ENCODE results near the gene GAD1.

Gene GAD1

DNA sequence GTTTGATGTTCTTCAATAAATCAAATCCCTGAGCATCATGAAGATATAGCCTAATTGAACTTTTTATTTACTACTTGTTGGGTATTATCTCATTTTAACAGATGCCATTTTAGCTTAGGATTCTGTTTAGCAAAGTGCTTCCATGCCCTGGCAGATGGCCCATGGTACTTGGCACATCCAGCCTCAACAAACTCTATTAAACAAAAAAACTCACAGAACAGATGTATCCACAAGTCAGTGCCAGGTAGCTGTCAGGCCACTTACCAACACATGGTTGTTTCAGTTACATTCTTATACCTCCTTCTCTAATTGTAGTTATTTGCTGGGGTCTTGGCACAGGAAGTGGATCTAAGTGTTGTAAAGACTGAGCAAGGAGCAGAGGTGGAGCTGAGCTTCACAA lies 29.6 kb downstream of the GAD1 start:
- DNase-seq (ENCODE audit: low read depth) = no peak

DNA sequence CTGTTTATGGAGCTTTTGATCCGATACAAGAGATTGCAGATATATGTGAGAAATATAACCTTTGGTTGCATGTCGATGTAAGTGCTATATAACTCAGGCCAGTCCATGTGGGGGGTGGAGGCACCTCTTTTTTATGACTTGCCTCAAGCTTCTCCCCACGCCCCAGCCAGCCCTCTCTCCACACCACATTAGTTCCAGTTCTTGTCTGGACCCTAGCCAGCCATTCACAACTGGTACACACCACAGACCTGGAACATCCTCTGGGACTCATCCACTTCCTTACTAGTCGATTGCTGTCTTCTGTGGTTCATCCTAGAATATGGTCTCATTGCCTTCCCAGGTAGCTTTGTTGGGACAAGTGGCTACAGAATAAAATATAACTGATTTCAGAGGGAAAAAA lies 31.0 kb downstream of the GAD1 start:
- DNase-seq (ENCODE audit: low read depth) = no peak

DNA sequence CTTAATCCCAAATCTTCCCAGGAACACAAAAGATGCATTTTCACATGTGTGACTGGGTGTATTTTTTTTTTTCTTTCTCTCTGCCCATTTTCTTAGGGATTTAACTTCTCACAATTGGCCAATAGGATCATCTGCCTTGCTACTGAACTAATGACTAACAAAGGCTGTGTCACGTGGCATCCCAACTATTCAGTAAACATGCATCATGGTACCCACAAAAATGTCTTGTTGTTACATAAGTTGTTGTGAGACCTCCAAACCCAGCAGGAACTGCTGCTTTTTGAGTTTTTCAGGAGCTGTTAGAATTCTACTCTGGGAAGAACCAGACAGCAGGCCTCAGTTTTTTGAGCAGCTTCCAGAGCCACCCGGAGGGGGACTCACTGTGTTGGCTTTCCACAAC lies 31.9 kb downstream of the GAD1 start:
- no peak for DNase-seq (ENCODE audit: low read depth)

DNA sequence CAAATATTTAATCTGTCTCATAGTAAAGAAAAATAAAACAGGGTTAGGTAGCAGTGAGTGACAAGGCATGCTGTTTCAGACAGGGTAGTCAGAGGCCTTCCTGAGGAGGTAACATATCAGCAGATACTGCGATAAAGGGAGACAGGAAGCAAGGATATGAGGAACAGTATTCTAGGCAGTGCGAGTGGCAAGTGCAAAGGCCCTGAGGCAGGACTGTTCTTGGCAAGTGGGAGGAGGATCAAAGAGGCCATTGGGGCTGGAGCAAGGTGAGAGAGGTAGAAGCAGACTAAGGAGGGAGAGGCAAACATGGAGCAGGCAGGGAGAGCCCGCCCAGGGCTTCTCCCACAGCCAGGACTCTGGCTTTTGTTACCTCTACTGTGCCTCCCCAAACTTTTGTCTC lies 33.6 kb downstream of the GAD1 start:
- DNase-seq (ENCODE audit: low read depth) = no peak

DNA sequence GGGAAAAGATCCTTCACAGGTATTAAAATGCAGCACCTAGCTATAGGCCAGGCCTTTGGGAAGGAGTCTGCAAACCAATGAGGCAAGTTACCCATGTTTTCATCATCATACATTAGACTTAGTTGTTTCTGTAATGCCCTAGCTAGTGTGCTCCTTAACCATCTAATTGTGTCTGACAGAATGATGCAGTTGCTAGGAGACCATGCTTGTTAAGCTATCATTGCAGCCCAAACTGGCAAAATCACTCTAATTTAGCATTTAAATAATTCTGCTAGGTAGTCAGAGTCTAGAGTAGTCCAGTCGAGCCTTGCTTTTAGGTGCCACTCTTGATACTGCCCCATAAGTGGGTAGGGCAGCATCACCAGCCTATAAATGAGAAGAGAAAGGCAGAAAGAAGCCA lies 34.9 kb downstream of the GAD1 start:
- no peak for DNase-seq (ENCODE audit: low read depth)

DNA sequence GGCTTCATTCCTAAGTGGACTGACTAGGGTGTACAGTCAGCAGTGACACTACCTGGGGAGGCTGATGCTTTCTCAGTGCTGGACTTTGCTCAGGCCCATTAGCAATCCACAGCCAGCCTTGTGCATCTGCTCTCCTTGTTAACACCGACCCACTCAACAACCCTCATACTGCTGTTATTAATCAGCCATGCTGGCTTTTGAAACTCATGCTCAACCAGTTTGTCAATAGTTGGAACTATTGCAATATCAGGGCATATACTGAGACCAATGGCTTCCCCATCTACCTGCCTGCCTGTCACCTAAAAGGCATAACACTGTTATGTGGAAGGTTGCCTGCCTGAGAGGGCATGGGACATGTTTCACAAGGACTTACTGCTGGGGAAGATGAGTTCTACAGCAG lies 39.4 kb downstream of the GAD1 start:
- no peak for DNase-seq (ENCODE audit: low read depth)

DNA sequence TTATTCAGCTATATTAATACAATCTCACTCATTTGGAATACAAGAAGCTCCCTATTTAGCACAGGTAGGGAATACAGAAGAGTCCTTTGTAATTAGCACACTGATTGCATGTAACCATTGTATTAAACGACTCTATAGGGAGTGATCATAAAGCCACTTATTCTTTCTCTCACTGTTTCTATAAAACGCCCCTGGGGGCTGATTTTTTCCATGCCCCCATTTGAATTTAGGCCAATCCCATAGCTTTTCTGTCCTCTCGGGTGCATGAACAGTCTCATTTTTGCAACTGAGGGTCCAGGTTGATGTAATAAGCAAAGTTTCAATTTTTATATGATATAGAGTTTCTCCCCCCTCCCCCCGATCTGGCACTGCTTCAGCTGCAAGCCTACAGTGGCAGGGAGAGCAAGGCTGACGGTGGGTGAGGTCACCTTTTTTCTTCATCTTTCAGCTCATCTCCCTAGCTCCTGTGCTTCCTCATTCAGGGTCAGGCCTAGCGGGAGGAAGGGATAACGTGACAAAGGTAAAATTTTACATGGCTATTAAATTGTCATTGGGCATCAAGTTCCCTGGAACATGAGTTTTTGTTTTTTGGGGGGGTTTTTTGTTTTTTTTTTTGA lies 45.7 kb downstream of the GAD1 start:
- DNase-seq (ENCODE audit: low read depth) = no peak

DNA sequence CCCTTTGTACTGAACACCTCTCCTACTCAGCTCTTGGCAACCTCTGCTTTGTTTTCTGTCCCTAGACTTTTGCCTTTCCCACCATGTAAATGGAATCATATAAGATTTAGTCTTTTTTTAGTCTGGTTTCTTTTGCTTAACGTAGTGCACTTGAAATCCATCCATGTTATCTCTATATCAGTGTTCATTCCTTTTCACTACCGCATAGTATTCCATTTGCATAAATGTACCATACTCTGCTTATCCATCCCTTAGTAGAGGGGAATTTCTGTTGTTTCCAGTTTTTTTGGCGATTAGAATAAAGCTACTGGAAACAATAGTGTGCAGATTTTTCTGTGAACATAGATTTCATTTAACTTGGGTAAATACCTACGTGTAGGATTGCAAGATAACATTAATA lies 46.4 kb downstream of the GAD1 start:
- DNase-seq (ENCODE audit: low read depth) = no peak

DNA sequence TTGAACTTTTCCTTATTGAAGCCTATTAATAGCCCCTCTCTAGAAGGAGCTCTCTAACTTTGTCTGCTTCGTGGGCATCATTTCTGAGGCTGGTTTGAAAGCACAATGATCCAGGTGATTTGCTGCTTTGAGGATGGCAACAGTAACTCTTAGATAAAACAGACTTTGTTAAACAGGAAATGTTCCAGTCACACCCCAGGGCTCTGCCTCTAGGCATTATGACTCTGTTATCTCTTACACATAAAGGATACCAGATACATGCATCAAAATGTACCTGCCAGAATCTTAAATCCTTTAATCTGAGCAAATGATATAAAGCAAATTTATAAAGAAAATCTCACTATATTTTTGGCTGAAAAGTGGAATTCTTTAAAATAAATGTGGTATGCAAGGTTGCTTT lies 52.3 kb downstream of the GAD1 start:
- no peak for DNase-seq (ENCODE audit: low read depth)

DNA sequence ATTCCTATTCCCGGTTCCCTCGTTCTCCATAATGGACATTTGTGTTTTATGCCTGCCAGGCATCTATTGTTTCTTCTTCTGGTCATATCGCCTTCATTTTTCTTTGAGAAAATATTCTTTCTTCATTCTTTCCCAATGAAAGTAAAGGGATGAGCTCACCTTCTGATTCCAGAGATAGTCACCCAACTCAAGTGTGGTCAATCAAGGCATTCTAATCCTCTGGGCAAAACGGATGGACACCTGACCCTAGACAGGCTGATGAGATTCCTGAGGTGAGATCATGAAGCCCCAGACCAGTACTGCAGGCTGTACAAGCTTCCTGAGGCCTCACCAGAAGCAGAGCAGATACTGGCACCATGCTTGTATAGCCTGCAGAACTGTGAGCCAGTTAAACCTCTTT lies 52.8 kb downstream of the GAD1 start:
- DNase-seq (ENCODE audit: low read depth) = no peak

DNA sequence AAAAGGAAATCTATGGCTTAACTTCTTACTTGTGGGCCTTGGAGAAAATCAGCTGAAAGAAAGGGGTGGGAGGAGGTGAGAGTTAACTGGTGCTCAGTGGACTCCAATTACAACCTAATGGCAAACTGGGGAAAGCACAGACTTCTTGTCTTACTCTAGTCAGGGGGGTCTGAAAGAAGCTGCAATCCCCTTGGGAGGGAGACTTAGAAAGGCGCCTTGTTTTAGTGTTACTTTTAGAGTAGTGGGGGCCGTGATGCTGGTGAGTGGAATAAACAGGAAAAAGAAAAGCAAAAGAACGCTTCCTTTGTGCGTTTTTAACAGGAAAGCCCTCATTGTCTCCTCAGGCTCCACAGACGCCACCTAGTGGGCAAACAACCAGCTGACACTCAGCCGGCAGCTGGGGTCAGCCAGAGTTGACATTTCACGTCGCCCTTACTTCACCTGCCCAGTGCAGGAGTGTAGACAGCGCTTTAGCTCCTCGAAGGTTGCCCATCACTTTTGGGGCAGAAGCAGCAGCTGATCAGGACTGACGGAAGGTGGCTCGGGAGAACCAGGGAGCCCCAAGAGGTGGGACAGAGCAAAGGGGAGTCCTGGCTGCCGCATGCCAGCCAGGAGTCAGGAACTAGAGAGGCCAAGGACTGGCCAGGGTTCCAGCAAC lies 56.5 kb downstream of the GAD1 start:
- peak; percentile 53 for DNase-seq (ENCODE audit: low read depth)

DNA sequence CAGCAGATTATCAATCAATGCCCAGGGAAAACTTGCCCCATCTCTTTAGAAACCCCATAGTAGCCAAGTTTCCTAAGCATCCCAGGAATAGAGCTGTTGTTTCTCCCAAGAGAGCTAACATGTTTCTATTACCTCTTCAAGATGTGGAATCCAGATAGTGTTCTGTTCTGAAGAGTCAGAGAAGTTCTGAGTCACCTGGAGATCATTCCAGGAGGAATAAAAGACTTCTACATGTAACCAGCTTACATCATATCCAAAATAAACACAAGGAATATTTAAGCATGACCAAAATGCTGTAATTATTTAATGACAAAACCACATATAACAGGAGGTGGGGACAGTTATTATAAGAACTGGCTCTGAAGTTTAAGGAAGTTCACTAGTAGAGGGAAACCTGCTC lies 61.4 kb downstream of the GAD1 start:
- no peak for DNase-seq (ENCODE audit: low read depth)

DNA sequence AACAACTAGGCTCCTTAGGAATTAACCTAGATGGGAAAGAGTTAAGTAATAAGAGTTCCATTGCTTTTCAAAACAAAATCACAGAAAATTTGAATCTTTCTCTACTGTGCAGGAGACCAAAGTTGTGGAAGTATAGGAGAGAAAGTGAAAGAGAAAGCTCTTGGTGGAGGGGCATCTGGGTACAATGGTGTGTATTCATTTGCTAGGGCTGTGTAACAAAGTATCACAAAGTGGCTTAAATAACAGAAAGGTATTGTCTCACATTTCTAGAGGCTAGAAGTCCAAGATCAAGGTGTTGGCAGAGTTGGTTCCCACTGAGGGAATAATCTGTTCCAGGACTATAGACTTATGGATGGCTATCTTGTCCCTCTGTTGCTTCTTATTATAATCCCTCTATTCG lies 61.8 kb downstream of the GAD1 start:
- no peak for DNase-seq (ENCODE audit: low read depth)

DNA sequence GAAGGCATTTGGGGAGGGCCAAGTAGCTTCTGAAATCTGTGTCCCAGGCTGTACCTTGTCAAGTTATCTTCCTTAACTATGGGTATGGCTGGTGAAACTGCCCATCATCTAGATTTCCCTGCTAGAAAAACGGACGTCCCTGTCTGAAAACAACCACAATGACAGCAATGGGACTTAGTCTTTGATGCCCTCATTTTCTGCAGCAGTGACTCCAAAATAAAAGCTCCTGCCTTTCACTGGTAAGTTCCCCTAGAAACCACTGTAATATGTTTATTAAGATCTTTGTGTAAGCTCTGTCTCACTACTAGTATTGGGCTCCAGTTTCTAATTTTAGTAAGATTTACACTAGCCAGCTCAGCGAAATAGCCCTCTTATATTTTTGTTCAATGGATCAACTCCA lies 65.2 kb downstream of the GAD1 start:
- no peak for DNase-seq (ENCODE audit: low read depth)

DNA sequence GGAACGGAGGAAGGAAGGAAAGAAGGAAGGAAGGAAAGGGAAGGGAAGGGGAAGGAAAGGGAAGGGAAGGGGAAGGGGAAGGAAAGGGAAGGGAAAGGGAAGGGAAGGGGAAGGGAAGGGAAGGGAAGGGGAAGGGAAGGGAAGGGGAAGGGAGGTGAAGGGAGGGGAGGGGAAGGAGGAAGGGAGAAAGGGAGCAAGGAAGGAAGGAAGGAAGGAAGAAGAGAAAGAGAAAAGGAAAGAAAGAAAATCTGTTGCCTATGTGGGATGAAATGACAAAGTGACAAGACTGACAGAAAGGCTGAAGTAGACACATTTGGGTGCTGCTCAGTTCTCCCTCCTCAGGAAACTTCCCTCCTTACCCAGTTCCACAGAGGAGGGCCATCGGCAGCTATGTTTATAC lies 66.1 kb downstream of the GAD1 start:
- no peak for DNase-seq (ENCODE audit: low read depth)

DNA sequence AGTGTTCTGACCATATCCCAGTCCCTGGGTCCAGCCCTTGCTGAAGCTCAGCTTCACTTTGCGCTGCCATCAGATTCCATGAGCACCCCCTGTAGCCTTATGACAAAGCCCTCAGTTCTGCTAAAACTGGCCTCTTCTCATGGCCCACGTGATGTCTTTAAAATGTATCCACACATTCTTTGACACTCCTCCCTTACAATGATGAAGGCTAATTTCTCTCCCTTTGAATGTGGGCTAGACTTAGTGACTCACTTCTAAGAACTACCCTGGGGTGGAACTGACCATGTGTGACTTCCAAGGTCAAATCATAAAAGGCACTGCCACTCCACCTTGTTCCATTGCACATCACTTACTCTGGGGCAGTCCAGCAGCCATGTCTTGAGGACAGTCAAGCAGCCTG lies 67.0 kb downstream of the GAD1 start:
- DNase-seq (ENCODE audit: low read depth) = no peak

DNA sequence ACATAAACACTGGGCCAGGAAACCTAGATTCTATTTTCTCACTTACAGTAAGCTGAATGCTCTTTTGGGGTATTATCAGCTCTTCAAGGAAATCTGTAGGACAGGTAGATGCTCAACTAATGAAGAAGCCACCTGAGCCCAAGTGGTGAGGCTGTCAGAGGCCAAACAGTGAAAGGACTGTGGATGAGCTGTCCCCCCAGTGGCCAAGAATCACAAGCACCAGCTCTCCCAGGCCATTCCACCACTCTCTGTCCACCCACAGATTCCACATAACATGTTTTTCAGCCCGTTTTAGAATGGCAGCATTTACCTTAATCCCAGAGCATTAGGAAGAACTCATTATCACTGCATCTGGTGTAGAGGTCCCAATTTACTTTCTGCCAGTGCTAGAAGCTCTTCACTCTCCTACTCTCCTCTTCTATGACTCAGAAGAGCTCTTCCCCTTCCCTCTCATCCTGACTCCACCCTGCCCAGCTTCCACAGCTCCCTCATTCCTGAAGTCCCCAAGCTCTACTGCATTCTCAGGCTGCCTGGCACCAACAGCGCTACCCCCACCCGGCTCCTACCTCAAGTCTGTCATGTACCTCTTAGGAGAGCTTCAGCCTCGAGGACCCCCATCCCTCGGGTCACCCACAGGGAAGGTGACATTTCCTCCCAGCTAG lies 68.6 kb downstream of the GAD1 start:
- DNase-seq (ENCODE audit: low read depth) = no peak

DNA sequence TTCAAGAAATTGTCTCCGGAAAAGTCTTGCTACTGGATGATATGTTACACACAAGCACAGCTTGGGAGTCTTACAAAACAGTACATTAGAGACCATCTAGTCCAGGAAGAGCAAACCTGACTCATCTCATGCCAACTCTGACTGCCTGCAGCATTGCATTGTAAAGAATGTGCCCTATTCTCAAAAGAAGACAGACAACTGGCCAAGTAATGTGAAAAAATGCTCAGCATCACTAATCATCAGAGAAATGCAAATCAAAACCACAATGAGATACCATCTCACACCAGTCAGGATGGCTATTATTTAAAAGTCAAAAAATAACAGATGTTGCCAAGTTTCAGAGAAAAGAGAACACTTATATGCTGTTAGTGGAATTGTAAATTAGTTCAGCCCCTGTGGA lies 69.7 kb downstream of the GAD1 start:
- DNase-seq (ENCODE audit: low read depth) = no peak

DNA sequence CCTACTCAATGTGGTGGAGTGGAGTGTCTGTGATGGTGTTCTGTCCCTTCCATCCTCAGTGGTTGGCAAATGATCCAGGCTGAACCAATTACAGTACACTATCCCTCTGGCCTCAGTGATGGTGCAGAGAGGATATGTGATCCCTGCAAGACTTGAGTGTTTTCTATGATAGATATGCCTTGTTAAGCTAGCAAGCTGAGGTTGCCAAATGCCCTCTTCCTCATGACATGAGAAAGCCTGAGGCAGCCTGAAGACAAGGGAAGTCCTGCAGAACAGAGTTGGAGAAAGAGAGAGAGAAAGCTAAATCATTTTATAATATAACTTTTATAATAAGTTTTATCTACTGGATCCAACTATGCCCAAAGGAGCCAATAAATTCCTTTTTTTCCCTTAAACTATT lies 70.8 kb downstream of the GAD1 start:
- DNase-seq (ENCODE audit: low read depth) = no peak

DNA sequence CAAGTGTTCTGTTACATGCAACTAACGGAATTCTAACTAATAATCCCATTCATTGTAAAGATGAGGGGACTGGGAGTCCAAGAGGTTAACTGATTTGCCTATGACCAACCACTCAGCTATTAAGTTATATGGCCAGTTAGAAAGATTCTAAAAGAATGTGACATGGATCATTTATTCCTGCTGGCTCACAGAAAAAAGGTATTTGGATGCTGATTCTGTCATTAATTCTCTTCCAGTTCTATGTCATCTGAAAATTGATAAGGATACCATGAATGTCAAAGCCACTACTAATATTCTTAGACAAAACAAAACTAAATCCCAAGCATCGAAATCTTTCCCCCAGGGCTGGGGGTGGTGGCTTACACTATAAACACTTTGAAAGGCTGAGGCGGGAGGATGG lies 71.2 kb downstream of the GAD1 start:
- DNase-seq (ENCODE audit: low read depth) = no peak

DNA sequence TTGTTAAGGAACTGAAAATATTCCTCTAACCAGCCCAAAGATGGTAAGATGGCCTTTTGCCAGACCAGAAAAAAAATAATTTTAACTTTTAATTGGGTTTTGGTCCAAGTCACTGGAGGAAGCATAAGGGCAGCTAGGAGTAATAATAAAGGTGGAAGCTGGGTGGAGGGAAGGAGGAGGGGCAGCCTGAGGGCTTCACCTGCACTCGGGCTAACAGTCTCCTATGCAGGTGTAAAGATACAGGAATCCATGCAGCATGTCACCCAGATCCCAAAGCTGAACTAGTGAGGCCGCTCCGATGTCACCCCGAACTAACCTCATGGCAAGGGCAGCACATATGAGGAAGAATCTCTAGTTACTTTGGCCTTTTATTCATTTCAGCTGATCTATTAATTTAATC lies 75.2 kb downstream of the GAD1 start:
- no peak for DNase-seq (ENCODE audit: low read depth)

DNA sequence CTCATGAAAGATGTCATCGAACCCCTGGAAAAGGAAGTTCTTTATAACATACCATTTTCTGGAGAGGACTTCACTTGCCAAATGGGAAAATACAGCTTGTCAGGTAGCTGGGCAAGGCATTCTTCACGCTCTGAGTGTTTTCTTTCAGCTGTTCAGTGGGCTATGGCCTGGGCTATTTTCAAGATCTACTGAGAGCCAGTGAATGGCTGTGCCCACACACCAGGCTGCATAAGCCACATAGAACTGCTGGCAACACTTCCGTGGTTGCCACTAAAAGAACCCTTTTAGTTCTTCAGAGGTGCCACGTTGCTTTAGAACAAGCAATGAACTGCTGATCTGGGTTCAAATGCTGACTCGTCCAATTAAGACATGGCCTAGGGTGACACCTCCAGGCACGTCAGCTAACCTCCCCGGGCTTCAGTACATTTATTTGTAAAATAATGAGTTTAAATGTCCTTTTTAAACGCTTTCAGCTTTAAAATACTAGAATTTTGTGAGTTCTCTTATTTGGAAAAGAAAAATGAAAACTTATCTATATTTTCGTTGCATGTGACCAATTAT lies 75.8 kb downstream of the GAD1 start:
- no peak for DNase-seq (ENCODE audit: low read depth)

DNA sequence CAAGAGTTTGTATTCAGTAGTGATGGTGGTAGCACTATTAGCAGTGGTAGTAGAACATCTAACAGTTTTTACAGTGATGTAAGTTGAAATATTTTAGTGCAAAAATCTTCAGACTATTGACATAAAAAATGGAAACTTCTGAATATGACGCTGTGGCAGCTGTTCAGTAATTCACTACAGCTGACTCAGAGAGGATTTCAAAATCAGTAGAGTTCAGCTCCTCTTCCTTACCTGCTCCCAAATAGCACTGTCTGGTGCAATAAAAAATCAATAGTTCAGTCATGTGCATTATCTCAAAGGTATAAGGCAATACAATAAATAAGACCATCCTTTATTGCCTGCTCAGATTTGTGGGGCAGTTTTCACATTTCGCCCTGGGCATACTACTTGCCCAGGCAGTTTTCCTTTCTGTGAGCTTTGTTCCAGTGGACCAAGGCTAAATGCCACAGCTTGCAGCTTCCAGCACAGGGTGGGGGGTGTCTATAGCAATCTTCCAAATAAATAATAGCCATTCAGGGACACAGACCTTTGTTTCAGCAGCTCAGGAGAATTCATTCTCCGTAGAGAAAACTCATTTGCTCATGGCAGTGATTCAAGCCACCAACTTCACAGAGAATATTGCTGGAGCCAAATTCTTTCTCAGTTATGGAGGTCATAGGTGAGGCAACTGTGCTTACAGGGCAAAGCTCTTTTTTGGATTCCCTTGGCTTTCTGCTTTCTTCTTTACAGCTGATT lies 78.5 kb downstream of the GAD1 start:
- DNase-seq (ENCODE audit: low read depth) = no peak
